NCI-H526 treated with DMSO at 0.1 percent for 48 hours (cell line): ENCODE measurements around the gene CNBD2.
A peak's percentile ranks its signal among the peaks of the same experiment; 100 is the strongest.
"Not testable (repeated sequence)": the region's sequence is repeated elsewhere in the genome, so short reads cannot be mapped to it uniquely, and the experiment has no call there.

Experiments
- DNase-seq: peaks from one replicate; lab custom pipeline; 2025; lab: John Stamatoyannopoulos, UW

Gene CNBD2

DNA sequence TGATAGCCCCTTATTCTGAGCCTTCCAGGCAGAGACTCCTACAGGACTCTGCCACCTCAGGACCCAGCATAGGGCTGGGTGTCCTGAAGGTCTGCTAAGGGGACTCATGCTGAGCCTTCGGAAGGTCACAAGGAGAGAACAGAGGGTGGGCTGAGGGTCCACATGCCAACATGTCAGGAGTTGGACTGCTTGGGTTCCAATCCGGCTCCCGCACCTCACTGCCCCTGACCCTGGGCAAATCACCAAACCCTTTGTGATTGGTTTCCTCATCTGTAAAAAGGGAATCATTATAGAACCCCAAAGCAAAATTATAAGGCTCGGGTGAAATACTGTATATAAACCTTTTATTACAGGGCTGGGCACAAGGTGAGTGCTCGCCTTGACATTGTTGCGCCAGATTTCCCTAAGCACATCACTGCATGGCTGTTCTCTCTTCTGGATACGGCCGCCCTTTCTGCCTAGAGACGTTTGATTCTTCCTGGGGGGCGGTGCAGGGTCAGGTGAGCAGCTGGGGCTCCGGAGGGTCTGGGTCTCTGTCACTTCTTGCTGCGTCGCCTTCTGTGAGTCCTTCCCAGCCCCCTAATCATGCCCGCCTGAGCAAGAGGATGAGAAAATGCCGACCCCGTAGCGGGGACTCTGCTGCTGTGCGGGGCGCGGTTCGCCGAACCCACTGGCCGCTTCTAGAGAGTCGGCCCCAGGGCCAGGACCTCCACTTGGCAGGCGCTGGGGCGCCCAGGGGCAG, 95.7 kb downstream of the CNBD2 start:
- DNase-seq: peak; percentile 52

DNA sequence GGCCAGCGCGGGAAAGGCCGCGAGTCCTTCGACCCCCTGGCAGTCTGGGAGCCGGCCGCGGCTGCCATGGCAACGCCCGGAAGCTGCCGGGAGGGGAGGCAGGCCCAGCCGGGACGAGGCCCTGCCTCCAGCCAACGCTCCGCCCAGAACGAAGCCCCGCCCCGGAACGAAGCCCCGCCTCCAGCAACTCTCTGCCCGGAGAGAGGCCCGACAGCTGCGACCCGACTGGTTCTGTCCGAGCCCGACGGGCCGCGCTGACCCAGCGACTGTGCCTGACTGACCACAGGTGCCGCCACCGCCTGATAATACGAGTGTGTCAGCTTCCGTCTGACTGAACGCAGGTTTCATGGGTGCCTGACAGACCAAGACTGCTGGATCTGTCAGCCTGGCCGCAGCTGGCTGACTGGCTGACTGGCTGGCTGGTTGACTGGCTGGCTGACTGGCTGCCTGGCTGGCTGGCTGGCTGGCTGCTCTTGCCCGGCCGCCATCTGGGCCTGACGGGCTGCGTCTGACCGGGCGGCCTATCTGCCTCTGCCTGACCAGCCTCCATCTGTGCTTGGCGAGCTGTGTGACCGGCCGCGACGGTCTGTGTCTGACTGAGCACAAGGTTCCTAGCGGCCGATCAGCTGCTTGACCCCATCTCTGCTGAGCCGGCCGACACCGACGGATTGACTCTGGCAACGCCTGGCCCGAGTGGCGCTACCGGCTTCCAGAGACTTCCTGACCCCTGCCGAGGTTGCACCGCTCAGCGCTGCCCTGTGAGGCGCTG, 96.5 kb downstream of the CNBD2 start:
- peak; percentile 87 for DNase-seq

DNA sequence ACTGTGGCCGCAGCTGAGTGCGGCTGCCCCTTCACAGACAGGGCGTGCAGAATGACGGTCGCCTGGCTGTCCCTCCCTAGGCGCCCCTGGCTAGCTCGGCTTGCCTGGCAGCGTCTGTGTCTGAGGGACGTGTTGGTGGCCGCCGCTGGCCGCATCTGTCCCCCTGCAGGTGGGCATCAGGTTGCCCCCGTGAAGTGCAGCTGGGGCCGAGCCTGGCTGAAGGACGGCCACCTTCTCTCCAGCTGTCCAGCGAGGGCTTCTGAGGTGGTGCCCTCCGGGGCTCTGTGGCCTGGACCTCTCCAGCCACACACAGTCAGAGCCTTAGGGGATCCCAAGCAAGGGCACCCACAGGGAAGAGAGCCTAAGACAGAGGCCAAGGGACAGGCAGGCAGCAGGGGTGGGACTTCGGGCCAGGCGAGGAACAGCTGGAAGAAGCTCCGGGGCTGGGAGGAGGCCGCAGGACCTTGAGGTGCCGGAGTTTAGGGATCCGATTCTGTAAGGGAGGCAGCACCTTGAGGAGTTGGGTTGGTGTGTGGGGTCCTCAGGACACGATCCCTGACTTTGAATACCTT, 97.1 kb downstream of the CNBD2 start:
- DNase-seq: no peak

DNA sequence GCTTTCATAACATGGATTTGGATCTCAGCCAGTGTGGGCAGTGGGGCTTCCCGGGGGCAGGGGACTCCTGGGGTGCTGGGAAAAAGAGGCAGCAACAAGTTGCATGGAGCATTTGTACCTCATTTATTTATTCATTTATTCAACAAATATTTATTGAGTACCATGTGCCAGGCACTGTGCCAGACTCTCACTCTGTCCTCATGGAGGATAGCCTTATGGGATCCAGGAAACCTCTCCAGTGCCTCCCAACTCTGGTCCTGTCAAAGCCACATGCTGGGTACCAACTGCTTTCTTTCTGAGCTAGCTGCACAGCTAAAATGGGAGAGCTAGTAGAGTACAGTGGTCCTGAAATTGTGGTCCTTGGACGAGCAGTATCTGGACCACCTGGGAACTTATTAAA, 98.4 kb downstream of the CNBD2 start:
- no peak for DNase-seq

DNA sequence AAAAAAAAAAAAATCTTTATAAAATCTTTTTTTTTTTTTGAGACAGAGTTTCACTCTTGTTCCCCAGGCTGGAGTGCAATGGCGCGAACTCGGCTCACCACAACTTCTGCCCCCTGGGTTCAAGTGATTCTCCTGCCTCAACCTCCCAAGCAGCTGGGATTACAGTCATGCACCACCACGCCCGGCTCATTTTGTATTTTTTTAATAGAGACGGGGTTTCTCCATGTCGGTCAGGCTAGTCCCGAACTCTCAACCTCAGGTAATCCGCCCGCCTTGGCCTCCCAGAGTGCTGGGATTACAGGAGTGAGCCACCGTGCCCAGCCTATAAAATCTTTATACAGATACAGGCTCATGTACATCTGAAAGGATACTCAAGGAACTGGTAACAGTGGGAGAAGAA, 100.1 kb downstream of the CNBD2 start:
- DNase-seq: not testable (repeated sequence)

DNA sequence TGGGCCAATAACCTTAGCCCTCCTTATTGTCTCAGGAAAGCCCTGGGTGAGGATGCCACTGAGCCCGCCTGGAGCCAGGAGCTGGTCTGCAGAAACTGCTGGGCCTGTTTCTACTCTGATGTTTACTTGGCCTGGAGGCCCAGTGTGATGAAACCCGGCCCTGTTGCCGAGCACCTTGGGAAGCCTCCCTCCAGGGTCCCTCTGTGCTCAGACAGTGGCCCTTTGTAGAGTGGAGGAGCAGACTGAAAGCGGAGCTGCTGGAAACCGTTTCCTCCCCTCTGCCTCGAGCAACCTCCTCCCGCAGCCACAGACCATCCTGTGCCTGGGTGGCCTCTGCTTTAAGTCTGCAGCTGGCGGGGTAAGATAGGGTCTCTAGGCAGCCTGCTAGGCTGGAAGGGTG, 102.1 kb downstream of the CNBD2 start:
- DNase-seq: no peak

DNA sequence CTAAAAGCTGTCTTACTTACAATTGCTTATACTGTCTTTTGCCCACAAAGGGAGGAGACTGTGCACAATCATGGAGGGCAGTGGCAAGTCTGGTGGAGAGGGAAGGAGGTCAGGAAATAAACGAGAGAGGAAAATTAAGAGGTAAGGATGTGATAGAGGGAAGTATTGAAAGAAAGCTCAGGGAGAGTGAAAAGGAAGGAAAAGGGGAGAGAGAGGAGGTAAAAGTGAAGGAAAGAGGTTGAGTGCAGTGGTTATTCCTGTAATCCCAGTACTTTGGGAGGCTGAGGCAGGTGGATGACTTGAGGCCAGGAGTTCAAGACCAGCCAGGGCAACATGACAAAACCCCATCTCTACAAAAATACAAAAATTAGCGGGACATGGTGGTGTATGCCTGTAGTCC, 103.5 kb downstream of the CNBD2 start:
- DNase-seq: no peak

DNA sequence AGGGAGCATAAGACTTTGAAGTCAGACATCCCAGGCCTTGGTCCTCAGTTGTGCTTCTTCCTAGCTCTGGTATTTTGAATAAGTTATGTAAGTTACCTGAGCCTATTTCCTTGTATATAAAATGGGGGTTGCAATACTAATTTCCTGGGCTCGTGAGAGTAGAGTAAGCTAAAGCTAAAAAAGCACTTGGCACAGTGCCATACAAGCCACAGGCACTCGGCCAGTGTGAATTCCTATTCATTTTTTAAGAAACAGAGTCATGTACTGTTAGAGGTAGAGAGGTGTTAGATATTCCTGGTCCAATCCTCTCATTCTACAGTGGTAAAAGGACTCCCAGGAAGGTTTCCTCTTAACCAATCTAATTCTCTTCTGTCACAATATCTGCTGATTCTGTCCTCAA, 106.6 kb downstream of the CNBD2 start:
- DNase-seq: no peak

DNA sequence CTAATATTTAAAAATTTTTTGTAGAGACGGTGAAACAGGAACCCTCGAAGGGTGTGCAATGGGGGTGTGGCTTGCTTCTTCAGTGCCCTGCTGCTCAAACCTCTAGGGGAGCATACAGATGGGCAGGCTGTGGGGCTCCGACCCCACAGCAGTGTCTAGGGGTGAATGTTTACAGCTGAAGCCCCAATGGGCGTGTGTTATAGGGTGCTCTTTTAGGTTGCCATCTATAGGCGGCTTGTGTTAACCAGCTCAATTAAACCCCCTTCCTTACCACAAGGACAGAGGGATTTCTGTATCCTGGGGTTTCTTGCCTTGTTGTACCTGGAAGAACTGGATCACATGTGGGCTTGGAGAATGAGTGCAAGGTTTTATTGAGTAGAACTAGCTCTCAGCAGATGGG, 109.4 kb downstream of the CNBD2 start:
- not testable (repeated sequence) for DNase-seq

DNA sequence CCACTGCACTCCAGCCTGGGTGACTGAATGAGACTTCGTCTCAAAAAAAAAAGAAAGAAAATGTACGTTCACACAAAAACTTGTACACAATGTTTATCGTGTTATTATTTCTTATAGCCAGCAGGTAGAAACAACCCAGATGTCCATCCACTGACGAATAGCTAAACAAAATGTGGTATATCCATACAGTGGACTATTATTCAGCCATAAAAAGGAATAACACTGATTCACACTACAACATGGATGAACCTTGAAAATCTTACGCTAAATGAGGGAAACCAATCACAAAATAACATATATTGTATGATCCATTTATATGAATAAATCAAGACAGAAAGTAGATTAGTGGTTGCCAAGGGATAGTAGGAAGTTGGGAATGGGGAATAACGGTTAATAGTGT, 111.1 kb downstream of the CNBD2 start:
- no peak for DNase-seq

DNA sequence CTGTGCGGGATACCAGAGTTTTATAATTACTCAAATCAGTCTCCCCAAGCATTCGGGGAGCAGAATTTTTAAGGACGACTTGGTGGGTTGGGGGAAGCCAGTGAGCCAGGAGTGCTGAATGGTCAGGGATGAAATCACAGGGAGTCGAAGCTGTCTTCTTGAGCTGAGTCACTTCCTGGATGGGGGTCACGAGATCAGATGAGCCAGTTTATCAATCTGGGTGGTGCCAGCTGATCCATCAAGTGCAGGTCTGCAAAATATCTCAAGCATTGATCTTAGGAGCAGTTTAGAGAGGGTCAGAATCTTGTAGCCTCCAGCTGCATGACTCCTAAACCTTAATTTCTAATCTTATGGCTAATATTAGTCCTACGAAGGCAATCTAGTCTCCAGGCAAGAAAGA, 111.6 kb downstream of the CNBD2 start:
- not testable (repeated sequence) for DNase-seq
